DMS79 treated with DMSO at 0.1 percent for 48 hours (cell line): ENCODE measurements around the gene ABCA3.
A peak's percentile ranks its signal among the peaks of the same experiment; 100 is the strongest.

Experiments used
- DNase-seq: peaks from one replicate; lab custom pipeline; 2025; lab: John Stamatoyannopoulos, UW

The ABCA3 gene

GRCh38 chr16:2357331-2357730 lies 16.8 kb upstream of the ABCA3 start:
- no peak for DNase-seq

DNA sequence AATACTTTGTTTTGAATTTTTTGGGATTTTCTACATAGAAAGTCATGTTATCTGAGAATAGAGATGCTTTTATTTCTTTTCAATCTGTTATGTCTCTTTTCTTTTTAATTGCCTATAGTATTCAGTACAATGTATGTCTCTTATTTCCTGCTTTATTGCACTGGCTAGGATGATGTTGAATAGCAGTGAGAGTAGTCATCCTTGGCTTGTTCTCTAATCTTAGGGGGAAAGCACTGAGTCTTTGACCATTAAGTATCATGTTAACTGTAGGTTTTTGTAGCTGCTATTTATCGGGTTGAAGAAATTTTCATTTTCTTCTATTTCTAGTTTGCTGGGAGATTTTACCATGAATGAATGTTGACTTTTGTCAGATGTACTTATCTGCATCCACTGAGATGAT lies 10.0 kb upstream of the ABCA3 start:
- no peak for DNase-seq

- no peak for DNase-seq
Observed at GRCh38 chr16:2343211-2343610, 2.7 kb upstream of the ABCA3 start.

GRCh38 chr16:2341456-2342447 lies 1.2 kb upstream of the ABCA3 start:
- no peak for DNase-seq

DNA sequence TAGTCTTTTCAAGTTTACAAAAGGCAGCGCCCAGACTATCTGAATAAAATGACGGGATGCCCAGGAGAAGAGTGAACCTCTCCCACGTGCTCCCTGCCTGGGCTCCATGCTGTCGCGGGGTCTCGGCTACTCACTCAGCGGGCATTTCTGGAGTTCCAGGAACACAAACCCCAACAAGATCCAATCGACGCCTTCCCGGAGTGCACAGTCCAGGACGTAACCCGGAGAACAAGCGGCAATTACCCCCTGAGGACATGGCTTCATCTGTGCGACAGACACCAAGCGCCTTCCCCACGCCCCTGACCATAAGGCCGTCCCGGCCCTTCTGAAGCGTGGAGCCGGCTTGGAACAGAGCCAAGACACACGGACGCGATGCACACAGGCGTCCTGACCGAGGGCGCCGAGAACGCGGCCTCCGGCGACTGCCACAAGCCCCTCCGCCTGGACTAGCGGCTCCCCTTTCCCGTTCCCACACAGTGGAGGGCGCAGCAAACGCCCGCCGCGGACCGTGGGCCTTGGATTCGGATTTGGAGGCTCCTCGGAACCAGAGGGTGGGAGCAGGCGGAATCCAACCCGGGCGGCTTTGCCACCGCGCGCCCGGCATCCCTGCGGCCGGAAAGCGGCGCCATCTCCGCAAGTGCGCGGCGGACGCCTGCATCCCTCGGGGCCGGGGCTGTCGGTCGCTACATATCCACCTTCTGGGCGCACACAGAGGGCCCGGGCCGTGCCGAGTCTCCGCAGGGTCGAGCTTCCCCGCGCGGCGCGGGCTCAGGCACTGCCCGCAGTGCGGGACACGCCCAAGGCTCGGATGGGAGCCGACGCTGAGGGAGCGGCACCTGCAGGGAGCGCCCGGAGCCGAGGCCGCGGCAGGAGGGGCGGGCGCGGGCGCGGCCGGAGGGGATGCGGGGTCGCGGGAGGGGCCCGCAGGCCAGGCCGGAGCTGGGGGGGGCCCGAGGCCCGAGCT lies 725 bp downstream of the ABCA3 start:
- DNase-seq: peak; percentile 24

DNA sequence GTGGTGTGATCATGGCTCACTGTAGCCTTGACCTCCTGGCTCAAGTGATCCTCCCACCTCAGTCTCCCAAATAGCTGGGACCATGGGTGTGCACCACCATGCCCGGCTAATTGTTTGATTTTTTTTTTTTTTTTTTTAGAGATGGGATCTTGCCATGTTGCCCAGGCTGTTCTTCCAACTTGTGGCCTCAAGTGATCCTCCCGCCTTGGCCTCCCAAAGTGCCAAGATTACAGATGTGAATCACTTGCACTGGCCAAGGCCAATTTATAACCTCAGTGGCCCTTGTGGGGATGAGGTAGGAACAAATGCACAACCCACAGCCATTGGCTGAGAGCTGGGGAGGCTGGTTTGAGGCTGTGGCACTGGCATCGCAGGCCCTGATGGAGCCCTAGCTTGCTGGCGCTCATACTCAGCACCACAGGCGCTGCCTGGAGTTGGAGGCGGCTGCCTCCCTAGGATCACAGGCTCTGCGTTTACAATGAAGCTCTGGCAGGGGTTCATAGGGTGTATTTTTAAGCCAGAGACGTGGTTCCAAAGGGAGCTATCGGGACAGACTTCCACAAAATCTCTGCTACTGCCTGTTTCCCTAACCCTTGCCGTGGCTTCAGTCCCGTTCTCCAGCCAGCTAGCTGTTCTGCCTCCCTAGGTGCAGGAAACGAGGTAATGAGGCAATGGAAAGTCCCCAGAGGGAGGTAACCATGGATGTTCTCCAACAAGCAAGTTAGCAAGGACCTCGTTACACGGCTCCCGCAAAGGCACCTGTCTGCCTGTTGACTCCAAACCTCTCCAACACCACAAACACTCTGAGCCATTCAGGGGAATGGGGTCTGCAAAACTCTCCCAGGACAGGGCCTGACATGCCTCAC lies 2.9 kb downstream of the ABCA3 start:
- DNase-seq: peak; percentile 29

- no peak for DNase-seq
Observed at GRCh38 chr16:2335286-2335895, 5.1 kb downstream of the ABCA3 start.

GRCh38 chr16:2333772-2334379 lies 6.7 kb downstream of the ABCA3 start:
- DNase-seq: no peak

GRCh38 chr16:2333231-2333630 lies 7.3 kb downstream of the ABCA3 start:
- no peak for DNase-seq

GRCh38 chr16:2331931-2332267 lies 8.6 kb downstream of the ABCA3 start:
- DNase-seq: no peak

DNA sequence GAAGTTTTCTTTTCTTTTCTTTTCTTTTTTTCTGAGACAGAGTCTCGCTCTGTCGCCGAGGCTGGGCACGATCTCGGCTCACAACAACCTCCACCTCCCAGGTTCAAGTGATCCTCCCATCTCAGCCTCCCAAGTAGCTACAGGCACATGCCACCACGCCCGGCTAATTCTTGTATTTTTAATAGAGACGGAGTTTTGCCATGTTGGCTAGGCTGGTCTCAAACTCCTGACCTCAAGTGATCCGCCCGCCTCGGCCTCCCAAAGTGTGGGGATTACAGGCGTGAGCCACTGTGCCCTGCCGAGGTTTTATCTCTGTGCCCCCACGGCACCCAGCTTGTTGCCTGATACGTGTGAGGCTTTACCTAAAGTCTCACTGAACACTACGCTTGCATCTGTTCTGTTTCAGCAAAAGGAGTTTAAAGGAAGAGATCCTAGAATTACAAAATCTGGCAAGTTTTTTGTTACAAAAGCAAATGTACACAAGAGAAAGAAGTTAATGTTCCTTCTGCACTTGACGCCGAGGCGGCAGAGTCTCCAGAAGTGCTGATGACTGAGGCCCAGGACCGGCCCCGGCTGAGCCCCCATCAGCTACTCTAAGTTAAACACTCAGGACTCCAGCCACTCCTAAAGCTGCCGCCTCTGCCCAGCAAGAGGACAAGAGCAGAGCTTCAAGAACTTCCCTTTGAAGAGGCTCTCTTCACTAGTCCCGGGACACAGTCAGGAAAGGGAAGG lies 9.2 kb downstream of the ABCA3 start:
- no peak for DNase-seq

DNA sequence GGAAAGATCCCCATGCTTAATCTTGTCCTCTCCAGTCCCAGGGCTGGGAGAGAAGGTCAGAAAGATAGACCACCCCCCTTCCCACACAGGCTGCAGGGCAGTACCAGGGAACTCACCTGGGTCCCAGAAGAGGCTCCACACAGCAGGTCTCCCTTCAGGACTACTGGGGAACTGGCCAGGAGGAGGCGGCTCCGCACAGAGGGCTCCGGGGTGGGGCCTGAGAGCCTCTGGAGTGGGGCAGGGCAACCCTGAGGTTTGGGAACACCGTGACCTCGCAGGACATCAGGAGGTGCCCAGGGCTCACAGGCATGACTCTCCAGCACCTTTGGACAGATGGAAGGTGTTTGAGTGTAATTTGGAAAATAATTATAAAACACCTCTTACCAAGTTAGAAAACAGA lies 11.0 kb downstream of the ABCA3 start:
- DNase-seq: no peak

- peak; percentile 42 for DNase-seq
Observed at GRCh38 chr16:2328428-2328827, 12.1 kb downstream of the ABCA3 start.

GRCh38 chr16:2326191-2326590 lies 14.3 kb downstream of the ABCA3 start:
- no peak for DNase-seq

GRCh38 chr16:2325791-2326190 lies 14.7 kb downstream of the ABCA3 start:
- no peak for DNase-seq

DNA sequence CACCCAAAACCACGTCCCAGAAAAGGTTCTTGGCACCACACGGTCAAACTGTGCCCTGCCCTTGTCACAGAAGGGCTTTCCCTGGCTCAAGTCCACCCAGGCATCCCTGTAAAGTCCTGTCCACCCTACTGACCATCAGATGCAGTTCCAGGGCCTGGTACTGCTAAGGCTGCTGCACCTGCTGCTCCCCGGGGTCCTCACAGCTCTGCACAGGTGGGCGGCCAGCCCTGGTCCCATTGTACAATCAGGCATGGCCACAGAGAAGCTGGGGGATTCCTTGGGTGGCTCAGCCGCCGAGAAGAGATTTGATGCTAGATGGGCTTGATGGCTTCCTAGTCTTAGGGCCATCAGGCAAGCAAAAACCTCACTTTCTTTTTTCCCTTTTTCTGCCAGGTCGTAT lies 15.3 kb downstream of the ABCA3 start:
- DNase-seq: no peak

GRCh38 chr16:2324296-2324859 lies 16.1 kb downstream of the ABCA3 start:
- DNase-seq: no peak

DNA sequence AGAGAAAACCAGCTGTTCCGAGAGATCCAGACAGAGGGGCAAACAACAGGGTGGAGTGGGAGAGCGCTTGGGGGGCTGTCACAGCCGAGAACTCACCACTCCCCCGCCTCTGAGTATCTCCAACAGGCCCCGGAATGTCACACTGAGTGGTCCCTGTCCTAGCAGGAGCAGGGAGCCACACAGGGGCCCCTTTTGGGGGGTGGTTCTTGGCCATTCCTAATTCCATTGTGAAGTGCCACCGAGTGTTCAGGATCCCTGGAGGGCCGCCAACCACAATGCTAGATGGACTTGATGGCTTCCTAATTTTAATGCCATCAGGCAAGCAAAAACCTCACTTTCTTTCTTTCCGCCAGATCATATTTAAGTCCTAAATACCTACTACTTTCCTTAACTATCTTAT lies 16.8 kb downstream of the ABCA3 start:
- DNase-seq: no peak

DNA sequence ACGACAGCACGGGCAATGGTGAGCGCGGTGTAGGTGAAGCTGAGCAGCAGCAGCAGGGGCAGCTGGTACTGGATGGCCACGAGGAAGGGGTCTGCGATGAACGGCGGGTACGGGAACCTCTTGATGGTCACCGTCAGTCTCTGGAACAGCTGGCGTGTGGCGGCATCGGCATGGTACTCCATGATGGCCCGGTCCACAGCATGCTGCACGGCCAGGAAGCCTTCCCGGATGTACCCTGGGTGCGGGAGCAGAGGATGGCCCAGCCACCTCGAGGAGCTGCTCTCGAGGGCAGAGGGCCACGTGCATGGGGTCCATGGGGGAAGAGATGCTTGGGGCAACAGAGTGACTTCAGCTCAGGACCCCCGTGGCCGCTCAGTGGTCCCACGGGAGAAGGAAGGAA lies 20.9 kb downstream of the ABCA3 start:
- DNase-seq: no peak
